Heart left ventricle (tissue), 16 donors: ENCODE data around the gene HLA-F. TPM values are rescaled to one million over a fixed set of nuclear protein-coding genes. Genes with fewer than 3 reads are reported as not detected.

Experiments used
- ATAC-seq, 4 donors: fragments of 200-7000 bp; cut with Tn5 transposase; one replicate each; pipeline ENCODE4 v1.9.1; 2020 to 2022; ENCODE audit warnings: moderate library complexity in 4 of 4, mild to moderate bottlenecking in 3 of 4, moderate number of reproducible peaks in 1 of 4
- DNase-seq, 5 donors: peaks; one replicate each; pipeline ENCODE4 v3.0.0-alpha.2; 2020
- H3K27ac ChIP-seq, 12 donors: fragments of 200-600 bp; sonication (generic) in 4 of 12; one replicate each; pipeline versions ENCODE4 v1.5.0 to v1.8.0; 2016 to 2022; ENCODE audit warnings: mild to moderate bottlenecking in 2 of 12
- H3K27me3 ChIP-seq, 9 donors: fragments of 200-600 bp; sonication (generic) in 2 of 9; one replicate each; pipeline versions ENCODE4 v1.5.1 to v1.8.0; 2016 to 2022; ENCODE audit warnings: mild to moderate bottlenecking in 3 of 9
- H3K36me3 ChIP-seq, 9 donors: fragments of 200-600 bp; sonication (generic) in 2 of 9; one replicate each; pipeline versions ENCODE4 v1.5.0 to v1.8.0; 2018 to 2022; ENCODE audit warnings: mild to moderate bottlenecking in 2 of 9
- H3K4me1 ChIP-seq, 12 donors: fragments of 200-600 bp; sonication (generic) in 4 of 12; one replicate each; pipeline versions ENCODE4 v1.5.0 to v1.8.0; 2016 to 2022; ENCODE audit warnings: mild to moderate bottlenecking in 3 of 12
- H3K4me3 ChIP-seq, 12 donors: fragments of 200-600 bp; sonication (generic) in 4 of 12; one replicate each; pipeline versions ENCODE4 v1.5.0 to v1.8.0; 2017 to 2022; ENCODE audit warnings: mild to moderate bottlenecking in 9 of 12, moderate library complexity in 4 of 12
- H3K9me3 ChIP-seq, 12 donors: fragments of 200-600 bp; sonication (generic) in 4 of 12; one replicate each; pipeline versions ENCODE4 v1.5.0 to v1.8.0; 2016 to 2022; ENCODE audit warnings: mild to moderate bottlenecking in 1 of 12
- CTCF ChIP-seq, 12 donors: fragments of 200-600 bp; sonication (generic) in 4 of 12; IDR thresholded peaks; one replicate each; pipeline versions ENCODE4 v1.5.0 to v1.8.0; 2018 to 2022; ENCODE audit warnings: antibody characterized with exemption in 12 of 12, mild to moderate bottlenecking in 5 of 12
- POLR2A ChIP-seq, 2 donors: fragments of 450-650 bp; IDR thresholded peaks; one replicate each; pipeline ENCODE4 v1.6.1; 2017; ENCODE audit warnings: antibody characterized with exemption in 2 of 2, mild to moderate bottlenecking in 2 of 2, moderate library complexity in 2 of 2
- WGBS, 4 donors: extraction: QIAGEN DNeasy Blood & Tissue Kit in 2 of 4; methylation state at CpG; one replicate each; pipeline versions ENCODE4 v1.1.5 to v1.1.7; 2013 to 2018; 5-methylcytosine and 5-hydroxymethylcytosine counted together
- intact Hi-C, 10 donors: fragments of 100-400 bp; cut with DNase I; formaldehyde crosslinking; loops; one replicate each; pipeline versions ENCODE4 v1.11.1 to v1.14.2; 2022
- polyA plus RNA-seq, 2 donors: library from polyadenylated mRNA; stranded (reverse); fragments of 200-250 nt; gene quantifications; one replicate each; pipeline ENCODE4 v1.2.3, GENCODE V29; 2013
- total RNA-seq, 9 donors: library from RNA; depleted of rRNA in 2 of 9; stranded (reverse); fragments of >200 nt in 2 of 9; fragmentation: NEBNext Ultra II Directional in 3 of 9; extraction: Animal tissue kit (Norgen Biotek cat#: 25700) in 3 of 9; gene quantifications; one replicate each; pipeline versions ENCODE4 v1.1.0 to v1.2.4, GENCODE V29; 2016 to 2023
- donor health status: ischemic (EF 13 %, LVEDD 7.1; RV severe dilation, severe dysfunction).
- donor health status: healthy with polysubstance abuse.
- donor health status: DM: no; HTN: yes; CAD: no.
- donor health status: DM: no; HTN: no; CAD: no.
- donor health status: ischemic (EF 25% LVEDD 6.9; RV normal size, moderate dysfunction).
- donor health status: ischemic (EF 25% LVEDD 5.7; RV mildly dilated, moderate dysfunction).
- donor health status: healthy.
- donor health status: DM: yes; HTN: yes; CAD: no.
- donor health status: ischemic (EF 35%, LVEDD 5.7; RV mildly dilated, moderate dysfunction).
- donor health status: nonischemic (EF 11% LVEDD 7.7; RV severe dilation, severe dysfunction).
- donor health status: DM: yes; HTN: yes; CAD: no.
- donor health status: PGD.
- donor health status: ischemic (EF 29% LVEDD 5.4; RV normal size, mild dysfunction).
- donor health status: nonischemic (EF 23%, LVEDD 6.1; RV moderate dilation, normal function).

HLA-F gene
- total and polyA plus RNA-seq, 11 donors = 23.1 to 228 (median 37.8) TPM

- 72 to 88% (median 83%) methylated on average over 2 of the region's 2 CpGs for WGBS, 4 donors
- H3K4me3 ChIP-seq = no peak overlapping the region
- intact Hi-C loops = loop anchor here in 4 of 10 donors (5.0 to 10.0 kb wide), 4 partner anchors 51 to 79 kb away; no protein-coding TSS in a partner anchor
- TF ChIP-seq POLR2A (IDR thresholded peaks at IDR 0.05) = no peak
- TF ChIP-seq CTCF (IDR thresholded peaks at IDR 0.05) = no peak
- no peaks in the 10 kb centered on the region for H3K9me3 ChIP-seq
- H3K4me1 ChIP-seq = peaks cover 0 to 9% (median 0%) of the 10 kb centered on the region in 12 donors
- DNase-seq (no peak), ATAC-seq (no peak)
- H3K36me3 ChIP-seq = no peaks in the 10 kb centered on the region
- H3K27me3 ChIP-seq = no peaks in the 10 kb centered on the region
- no peak overlapping the region for H3K27ac ChIP-seq
Observed at GRCh38 chr6:29758761-29759160, 35.5 kb downstream of the HLA-F start.

GRCh38 chr6:29759457-29759856, 36.2 kb downstream of the HLA-F start:
- Histone ChIP-seq H3K36me3 (no peaks in the 10 kb centered on the region), H3K9me3 (no peaks in the 10 kb centered on the region), H3K4me1 (peaks cover 0 to 16% (median 0%) of the 10 kb centered on the region in 12 donors), H3K27me3 (no peaks in the 10 kb centered on the region), H3K27ac (no peak overlapping the region), H3K4me3 (no peak overlapping the region)
- TF ChIP-seq CTCF (IDR thresholded peaks at IDR 0.05) (no peak), POLR2A (IDR thresholded peaks at IDR 0.05) (no peak)
- ATAC-seq = no peak
- intact Hi-C loops = loop anchor here in 4 of 10 donors (5.0 to 10.0 kb wide), 4 partner anchors 52 to 78 kb away; no protein-coding TSS in a partner anchor
- DNase-seq = no peak
- WGBS, 4 donors = 75 to 88% (median 81%) methylated on average over 5 of the region's 5 CpGs

- intact Hi-C loops = no loop called here
- no peak for DNase-seq
- H3K27ac ChIP-seq = no peak overlapping the region
- H3K27me3 ChIP-seq = no peaks in the 10 kb centered on the region
- TF ChIP-seq POLR2A (IDR thresholded peaks at IDR 0.05) = no peak
- TF ChIP-seq CTCF (IDR thresholded peaks at IDR 0.05) = no peak
- H3K4me3 ChIP-seq = no peak overlapping the region
- ATAC-seq = no peak
- H3K9me3 ChIP-seq = no peaks in the 10 kb centered on the region
- WGBS, 4 donors = 50 to 86% (median 61%) methylated on average over 2 to 3 of the region's 3 CpGs
- peaks cover 0 to 21% (median 0%) of the 10 kb centered on the region in 12 donors for H3K4me1 ChIP-seq
- H3K36me3 ChIP-seq = no peaks in the 10 kb centered on the region
Observed at GRCh38 chr6:29760328-29760727, 37.1 kb downstream of the HLA-F start.

- DNase-seq = no peak
- no peaks in the 10 kb centered on the region for H3K27me3 ChIP-seq
- H3K4me1 ChIP-seq = peaks cover 0 to 21% (median 0%) of the 10 kb centered on the region in 12 donors
- no peaks in the 10 kb centered on the region for H3K36me3 ChIP-seq
- H3K4me3 ChIP-seq = no peak overlapping the region
- no peak for ATAC-seq
- no peak overlapping the region for H3K27ac ChIP-seq
- 39 to 69% (median 43%) methylated on average over 4 of the region's 4 CpGs for WGBS, 4 donors
- intact Hi-C loops = no loop called here
- no peaks in the 10 kb centered on the region for H3K9me3 ChIP-seq
- TF ChIP-seq POLR2A (IDR thresholded peaks at IDR 0.05) = no peak
- no peak for TF ChIP-seq CTCF (IDR thresholded peaks at IDR 0.05)
Observed at GRCh38 chr6:29762051-29762450, 38.8 kb downstream of the HLA-F start.
